K562 (cell line): ENCODE measurements around the gene SCMH1.

ENCODE experiments used
- CBFB ChIP-seq: sonication (generic); formaldehyde crosslinking; IDR thresholded peaks from 2 replicates; pipeline ENCODE4 v1.4.0; 2020; ENCODE audit warnings: mild to moderate bottlenecking, missing genetic modification reagents
- CEBPZ ChIP-seq: fragments of 150-350 bp; IDR thresholded peaks from 2 replicates; pipeline ENCODE4 v1.6.1; 2014; ENCODE audit warnings: low read depth, mild to moderate bottlenecking, low read length, borderline replicate concordance
- E2F8 ChIP-seq: fragments of 450-650 bp; IDR thresholded peaks from 2 replicates; pipeline ENCODE4 v1.7.1; 2018; ENCODE audit warnings: mild to moderate bottlenecking, low read depth; ENCODE audit not compliant: partially characterized antibody
- ELF1 ChIP-seq: fragments of 200-800 bp; sonication (Bioruptor generic); IDR thresholded peaks from 2 replicates; pipeline ENCODE4 v1.6.1; 2016; ENCODE audit warnings: missing genetic modification characterization, missing compliant biosample characterization
- LARP7 ChIP-seq: fragments of 450-650 bp; IDR thresholded peaks from 2 replicates; pipeline ENCODE4 v1.6.1; 2016
- ZNF133 ChIP-seq: fragments of 250-450 bp; sonication (Bioruptor Pico); IDR thresholded peaks from 2 replicates; pipeline ENCODE4 v1.4.0; 2020; ENCODE audit warnings: mild to moderate bottlenecking

DNA sequence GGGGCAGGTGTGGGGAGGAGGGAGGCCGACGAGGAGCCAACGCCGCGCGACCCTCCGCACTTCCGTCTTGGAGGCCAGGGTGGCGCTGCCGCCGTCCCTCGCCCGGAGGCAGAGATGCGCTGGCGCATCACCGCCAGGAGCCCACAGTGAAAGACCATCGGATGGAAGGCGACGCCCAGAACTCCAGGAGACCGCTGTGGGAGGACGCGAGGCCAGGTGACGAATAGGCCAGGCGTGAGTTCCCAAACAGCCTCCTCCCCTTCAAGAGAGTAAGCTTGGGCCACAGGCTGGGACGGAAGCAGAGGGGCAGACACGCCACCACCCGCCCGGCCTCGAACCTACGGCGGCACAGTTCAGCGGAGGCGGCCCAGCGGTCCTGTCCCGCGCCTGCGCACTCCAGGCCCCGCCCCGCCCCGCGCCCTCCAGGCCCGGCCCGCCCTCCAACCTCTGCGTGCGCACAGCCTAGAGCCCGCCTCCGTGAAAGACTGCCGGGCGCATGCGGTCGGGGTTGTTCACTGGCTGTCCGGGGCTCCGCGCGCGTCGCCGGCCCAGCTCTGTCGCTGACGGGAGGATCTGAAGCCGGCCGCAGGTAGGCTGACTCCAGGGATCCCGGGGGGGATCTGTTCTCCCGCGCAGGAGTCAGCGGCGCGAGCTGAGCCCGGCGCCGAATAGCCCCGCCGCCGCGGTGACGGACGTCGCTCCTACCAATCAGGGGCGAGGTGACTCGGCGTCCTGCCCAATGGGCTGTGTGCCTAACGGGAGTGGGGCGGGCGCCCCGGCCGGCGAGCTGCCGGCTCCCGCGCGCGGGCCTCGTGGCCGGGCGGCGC is 262.7 kb downstream of the SCMH1 start, which contains the start of gene CTPS1:
- TF ChIP-seq E2F8 (peak; percentile 73), CEBPZ (peak; percentile 62; the same call in 1 of the 2 replicates), ZNF133 (CRISPR knock-in tag) (no peak), CBFB (no peak), LARP7 (no peak), ELF1 (no peak)
